SK-N-MC (cell line): Measurements from ENCODE around the gene CFAP221.

Source experiments
- EZH2 ChIP-seq: fragments of 200-600 bp; sonication (generic); IDR thresholded peaks from one replicate; pipeline ENCODE4 v1.6.1; 2017; ENCODE audit warnings: antibody characterized with exemption
- FOXP2 ChIP-seq: optimal IDR thresholded peaks from 2 replicates; pipeline ENCODE3; 2011; ENCODE audit warnings: mild to moderate bottlenecking, moderate library complexity; ENCODE audit not compliant: insufficient read depth; ENCODE audit errors: extremely low read length, control extremely low read depth
- POLR2AphosphoS5 ChIP-seq: IDR thresholded peaks from 2 replicates; pipeline ENCODE4 v1.6.1; 2012; ENCODE audit warnings: mild to moderate bottlenecking, low read depth, low read length, borderline replicate concordance

DNA sequence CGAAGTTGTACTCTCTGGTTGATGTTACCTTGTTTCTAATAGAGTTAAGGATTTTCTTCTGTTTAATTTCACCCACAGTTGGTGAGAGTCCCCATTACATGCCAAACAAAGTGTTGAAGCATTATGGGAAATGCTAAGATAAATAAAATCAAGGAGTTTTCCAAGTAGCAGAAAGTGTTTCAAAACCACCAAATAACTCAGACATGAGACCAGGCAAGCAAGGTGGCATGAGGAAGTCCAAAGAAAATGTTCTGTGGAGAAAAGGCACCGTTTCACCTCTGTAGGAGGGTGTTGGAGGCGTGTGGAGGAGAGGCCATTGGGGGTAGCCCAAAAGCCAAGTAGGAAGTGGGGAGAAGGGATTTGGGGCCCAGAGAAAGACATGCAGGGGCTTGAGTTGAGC, 8.7 kb downstream of the CFAP221 start:
- no peak for TF ChIP-seq POLR2AphosphoS5
- TF ChIP-seq EZH2, result no peak
- TF ChIP-seq FOXP2, result no peak
